PC-3 (cell line): ENCODE results near the gene TXNL4A. TPM values are rescaled to one million over a fixed set of nuclear protein-coding genes. Genes with fewer than 3 reads are reported as not detected.

Experiments used
- ATAC-seq: fragments of 200-7000 bp; cut with Tn5 transposase; 2 replicates; pipeline ENCODE4 v1.9.1; 2020; ENCODE audit warnings: mild to moderate bottlenecking, moderate library complexity
- BruUV-seq: library from RNA; stranded (reverse); fragments of 400-500 nt; replicated peaks from 2 replicates; lab custom pipeline; 2021; lab: Mats Ljungman, UMichigan
- CTCF ChIA-PET: fragments of 300-600 bp; sonication (Branson Sonifier 250); formaldehyde crosslinking; loops from one replicate; lab custom pipeline; 2022; ENCODE audit warnings: antibody characterized with exemption; lab: Charles Lee
- POLR2A ChIA-PET: fragments of 300-600 bp; sonication (Branson Sonifier 250); formaldehyde crosslinking; loops from one replicate; lab custom pipeline; 2022; ENCODE audit warnings: antibody characterized with exemption; ENCODE audit not compliant: unreplicated experiment; lab: Charles Lee
- DNase-seq: peaks from one replicate; pipeline ENCODE4 v3.0.0-alpha.2; 2015
- H2AFZ ChIP-seq: fragments of 300-600 bp; sonication (generic); 2 replicates; pipeline ENCODE4 v1.6.0; 2016; ENCODE audit warnings: antibody characterized with exemption, low read length
- H3F3A ChIP-seq: fragments of 300-600 bp; sonication (generic); one replicate; pipeline ENCODE4 v1.6.0; 2017; ENCODE audit warnings: antibody characterized with exemption, low read length, control low read depth, mild to moderate bottlenecking; ENCODE audit not compliant: unreplicated experiment
- H3K27ac ChIP-seq: fragments of 300-600 bp; sonication (generic); 2 replicates; pipeline ENCODE4 v1.5.1; 2016; ENCODE audit warnings: mild to moderate bottlenecking, low read length
- H3K27me3 ChIP-seq: fragments of 300-600 bp; sonication (generic); 2 replicates; pipeline ENCODE4 v1.6.1; 2016; ENCODE audit warnings: low read length, mixed read lengths
- H3K36me3 ChIP-seq: fragments of 300-600 bp; sonication (generic); 2 replicates; pipeline ENCODE4 v1.6.1; 2016; ENCODE audit warnings: low read depth, mixed run types, low read length, mixed read lengths
- H3K4me1 ChIP-seq: fragments of 300-600 bp; sonication (generic); 2 replicates; pipeline ENCODE4 v1.5.1; 2016; ENCODE audit warnings: low read length; ENCODE audit not compliant: insufficient read depth
- H3K4me2 ChIP-seq: fragments of 300-600 bp; sonication (generic); 2 replicates; pipeline ENCODE4 v1.6.0; 2016; ENCODE audit warnings: low read length
- H3K4me3 ChIP-seq: fragments of 300-600 bp; sonication (generic); 2 replicates; pipeline ENCODE4 v1.5.1; 2016; ENCODE audit warnings: mild to moderate bottlenecking, low read length, mixed read lengths
- H3K79me2 ChIP-seq: fragments of 300-600 bp; sonication (generic); 2 replicates; pipeline ENCODE4 v1.6.1; 2017; ENCODE audit warnings: low read length, mixed read lengths
- H3K9ac ChIP-seq: fragments of 300-600 bp; sonication (generic); 2 replicates; pipeline ENCODE4 v1.6.0; 2016; ENCODE audit warnings: mild to moderate bottlenecking, low read length
- H3K9me2 ChIP-seq: fragments of 300-600 bp; sonication (generic); replicated peaks from 2 replicates; pipeline ENCODE4 v1.6.1; 2016; ENCODE audit warnings: mixed run types, low read length, mixed read lengths
- H3K9me3 ChIP-seq: fragments of 300-600 bp; sonication (generic); 2 replicates; pipeline ENCODE4 v1.6.1; 2016; ENCODE audit warnings: low read length, mixed read lengths
- H4K20me1 ChIP-seq: fragments of 300-600 bp; sonication (generic); 2 replicates; pipeline ENCODE4 v1.6.1; 2016; ENCODE audit warnings: low read length, mixed read lengths
- EZH2 ChIP-seq: fragments of 300-600 bp; sonication (generic); IDR thresholded peaks from one replicate; pipeline ENCODE4 v1.6.1; 2017; ENCODE audit warnings: antibody characterized with exemption, mild to moderate bottlenecking, low read length; ENCODE audit not compliant: unreplicated experiment
- EZH2phosphoT487 ChIP-seq: fragments of 300-600 bp; sonication (generic); IDR thresholded peaks from 2 replicates; pipeline ENCODE4 v1.6.1; 2018; ENCODE audit warnings: mild to moderate bottlenecking, antibody characterized with exemption, low read length, borderline replicate concordance
- intact Hi-C: fragments of 100-400 bp; cut with micrococcal nuclease; formaldehyde crosslinking; loops from 2 replicates; pipeline ENCODE4 v1.9.0; 2023
- total RNA-seq: library from RNA; depleted of rRNA; stranded (reverse); fragments of >200 nt; gene quantifications from 2 replicates; pipeline ENCODE4 v1.2.3, GENCODE V29; 2014
- TF ChIP-seq, protein P1 (sequence below): fragments of 300-600 bp; sonication (generic); conservative IDR thresholded peaks from 2 replicates; pipeline ENCODE4 v1.5.1; 2017; ENCODE audit warnings: antibody characterized with exemption, low read depth, mild to moderate bottlenecking, low read length

TXNL4A gene
- total RNA-seq, 1 experiment from 2014 or later, result 159 TPM

GRCh38 chr18:79934311-79935097, 53.9 kb downstream of the TXNL4A start:
- CTCF ChIA-PET, result interaction anchor here (0.6 to 1.1 kb wide), 4 partner anchors 27 to 322 kb away, joined by 3 to 10 read pairs (median 3); no protein-coding TSS in a partner anchor
- TF ChIP-seq EZH2, result no peak
- TF ChIP-seq, protein P1, sequence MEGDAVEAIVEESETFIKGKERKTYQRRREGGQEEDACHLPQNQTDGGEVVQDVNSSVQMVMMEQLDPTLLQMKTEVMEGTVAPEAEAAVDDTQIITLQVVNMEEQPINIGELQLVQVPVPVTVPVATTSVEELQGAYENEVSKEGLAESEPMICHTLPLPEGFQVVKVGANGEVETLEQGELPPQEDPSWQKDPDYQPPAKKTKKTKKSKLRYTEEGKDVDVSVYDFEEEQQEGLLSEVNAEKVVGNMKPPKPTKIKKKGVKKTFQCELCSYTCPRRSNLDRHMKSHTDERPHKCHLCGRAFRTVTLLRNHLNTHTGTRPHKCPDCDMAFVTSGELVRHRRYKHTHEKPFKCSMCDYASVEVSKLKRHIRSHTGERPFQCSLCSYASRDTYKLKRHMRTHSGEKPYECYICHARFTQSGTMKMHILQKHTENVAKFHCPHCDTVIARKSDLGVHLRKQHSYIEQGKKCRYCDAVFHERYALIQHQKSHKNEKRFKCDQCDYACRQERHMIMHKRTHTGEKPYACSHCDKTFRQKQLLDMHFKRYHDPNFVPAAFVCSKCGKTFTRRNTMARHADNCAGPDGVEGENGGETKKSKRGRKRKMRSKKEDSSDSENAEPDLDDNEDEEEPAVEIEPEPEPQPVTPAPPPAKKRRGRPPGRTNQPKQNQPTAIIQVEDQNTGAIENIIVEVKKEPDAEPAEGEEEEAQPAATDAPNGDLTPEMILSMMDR, result peak; percentile 40; the same call in 1 of the 2 replicates
- Histone ChIP-seq H2AFZ (no peak overlapping the region), H3K36me3 (peaks cover 44% of the 10 kb centered on the region), H3F3A (no peaks in the 10 kb centered on the region), H3K9ac (no peak overlapping the region), H4K20me1 (no peaks in the 10 kb centered on the region), H3K27me3 (no peaks in the 10 kb centered on the region), H3K79me2 (peaks cover 58% of the 10 kb centered on the region), H3K27ac (no peak overlapping the region), H3K9me3 (peaks cover 17% of the 10 kb centered on the region), H3K9me2 (no peaks in the 10 kb centered on the region), H3K4me3 (no peak overlapping the region), H3K4me2 (no peak overlapping the region), H3K4me1 (no peaks in the 10 kb centered on the region)
- intact Hi-C loops, result loop anchor here (2.0 to 10.0 kb wide), 4 partner anchors 26 to 213 kb away; partner anchors contain the start of gene TXNL4A
- POLR2A ChIA-PET, result no interaction called here
- BruUV-seq, result no TSS peak
- DNase-seq (peak; percentile 13), ATAC-seq (peak; percentile 58)

- no peaks in the 10 kb centered on the region for H3F3A ChIP-seq
Measured at GRCh38 chr18:79933765-79934164, 54.6 kb downstream of the TXNL4A start.

More at GRCh38 chr18:79933765-79934164, 54.6 kb downstream of the TXNL4A start:
- no TSS peak for BruUV-seq
- H3K4me3 ChIP-seq, result no peak overlapping the region
- H3K27ac ChIP-seq, result no peak overlapping the region
- no peaks in the 10 kb centered on the region for H3K4me1 ChIP-seq
- no peaks in the 10 kb centered on the region for H3K27me3 ChIP-seq
- ATAC-seq (peak; percentile 98), DNase-seq (peak; percentile 71)
- H3K79me2 ChIP-seq, result peaks cover 61% of the 10 kb centered on the region
- H3K9me3 ChIP-seq, result peaks cover 19% of the 10 kb centered on the region
- no peak overlapping the region for H3K9ac ChIP-seq
- no peaks in the 10 kb centered on the region for H4K20me1 ChIP-seq
- no peak overlapping the region for H3K4me2 ChIP-seq
- no peak overlapping the region for H2AFZ ChIP-seq
- TF ChIP-seq EZH2phosphoT487 (no peak), EZH2 (no peak)
- TF ChIP-seq, protein P1, result peak; percentile 61
- H3K36me3 ChIP-seq, result peaks cover 50% of the 10 kb centered on the region
- intact Hi-C loops, result loop anchor here (2.0 to 10.0 kb wide), 4 partner anchors 27 to 214 kb away; partner anchors contain the start of gene TXNL4A
- no peaks in the 10 kb centered on the region for H3K9me2 ChIP-seq
- ChIA-PET POLR2A (no interaction called here), CTCF (interaction anchor here (0.7 to 1.1 kb wide), 4 partner anchors 28 to 322 kb away, joined by 3 to 10 read pairs (median 3); no protein-coding TSS in a partner anchor)
